GM04503 (cell line): ENCODE measurements around the gene ZFR.
A peak's percentile ranks its signal among the peaks of the same experiment; 100 is the strongest.
"Not testable (repeated sequence)": the region's sequence is repeated elsewhere in the genome, so short reads cannot be mapped to it uniquely, and the experiment has no call there.

Experiments used
- DNase-seq: peaks from one replicate; pipeline ENCODE4 v3.0.0-alpha.2; 2012; ENCODE audit warnings: low read depth

The ZFR gene

GRCh38 chr5:32444431-32445286 lies at the start of gene ZFR:
ZFR (minus strand) TSS chr5:32444740; CDS start chr5:32444658, 82 bp downstream.
- no peak for DNase-seq

GRCh38 chr5:32490972-32491557 lies 46.5 kb upstream of the ZFR start:
- DNase-seq = no peak

- DNase-seq = peak; percentile 45
These were observed 45.4 kb upstream of the ZFR start for GRCh38 chr5:32489791-32490562.

- DNase-seq = no peak
These were observed 42.9 kb upstream of the ZFR start for GRCh38 chr5:32487424-32487823.

- no peak for DNase-seq
These were observed 42.5 kb upstream of the ZFR start for GRCh38 chr5:32487008-32487407.

GRCh38 chr5:32482193-32482592 lies 37.7 kb upstream of the ZFR start:
- no peak for DNase-seq

GRCh38 chr5:32479096-32479495 lies 34.6 kb upstream of the ZFR start:
- no peak for DNase-seq

GRCh38 chr5:32476891-32477290 lies 32.4 kb upstream of the ZFR start:
- no peak for DNase-seq

- no peak for DNase-seq
These were observed 31.0 kb upstream of the ZFR start for GRCh38 chr5:32475334-32476097.

- DNase-seq = no peak
These were observed 29.8 kb upstream of the ZFR start for GRCh38 chr5:32474209-32474854.

- no peak for DNase-seq
These were observed 28.5 kb upstream of the ZFR start for GRCh38 chr5:32473072-32473471.

GRCh38 chr5:32471784-32472183 lies 27.2 kb upstream of the ZFR start:
- no peak for DNase-seq

GRCh38 chr5:32465076-32465475 lies 20.5 kb upstream of the ZFR start:
- no peak for DNase-seq

GRCh38 chr5:32462618-32463017 lies 18.1 kb upstream of the ZFR start:
- no peak for DNase-seq

- no peak for DNase-seq
These were observed 17.0 kb upstream of the ZFR start for GRCh38 chr5:32461441-32462120.

- no peak for DNase-seq
These were observed 16.2 kb upstream of the ZFR start for GRCh38 chr5:32460702-32461101.

GRCh38 chr5:32458880-32459495 lies 14.4 kb upstream of the ZFR start:
- no peak for DNase-seq

GRCh38 chr5:32455311-32455710 lies 10.8 kb upstream of the ZFR start:
- DNase-seq = no peak

- DNase-seq = no peak
These were observed 10.3 kb upstream of the ZFR start for GRCh38 chr5:32454821-32455220.

GRCh38 chr5:32453916-32454315 lies 9.4 kb upstream of the ZFR start:
- no peak for DNase-seq

GRCh38 chr5:32452316-32452715 lies 7.8 kb upstream of the ZFR start:
- not testable (repeated sequence) for DNase-seq
